Coronary artery (tissue), 2 donors: ENCODE data around the gene RUSC1.

Experiments
- DNase-seq: peaks from one replicate; pipeline ENCODE4 v3.0.0-alpha.2; 2017; ENCODE audit warnings: low spot score
- H3K27ac ChIP-seq, 2 donors: fragments of 200-600 bp; sonication (generic); one replicate each; pipeline ENCODE4 v1.5.1; 2016 to 2019
- H3K4me3 ChIP-seq: fragments of 200-600 bp; sonication (generic); 2 replicates; pipeline ENCODE4 v1.5.1; 2016; ENCODE audit warnings: mild to moderate bottlenecking, moderate library complexity
- TF ChIP-seq, protein P1 (sequence below): fragments of 200-600 bp; sonication (generic); IDR thresholded peaks from one replicate; pipeline ENCODE4 v1.5.1; 2019; ENCODE audit warnings: antibody characterized with exemption

The RUSC1 gene, protein sequence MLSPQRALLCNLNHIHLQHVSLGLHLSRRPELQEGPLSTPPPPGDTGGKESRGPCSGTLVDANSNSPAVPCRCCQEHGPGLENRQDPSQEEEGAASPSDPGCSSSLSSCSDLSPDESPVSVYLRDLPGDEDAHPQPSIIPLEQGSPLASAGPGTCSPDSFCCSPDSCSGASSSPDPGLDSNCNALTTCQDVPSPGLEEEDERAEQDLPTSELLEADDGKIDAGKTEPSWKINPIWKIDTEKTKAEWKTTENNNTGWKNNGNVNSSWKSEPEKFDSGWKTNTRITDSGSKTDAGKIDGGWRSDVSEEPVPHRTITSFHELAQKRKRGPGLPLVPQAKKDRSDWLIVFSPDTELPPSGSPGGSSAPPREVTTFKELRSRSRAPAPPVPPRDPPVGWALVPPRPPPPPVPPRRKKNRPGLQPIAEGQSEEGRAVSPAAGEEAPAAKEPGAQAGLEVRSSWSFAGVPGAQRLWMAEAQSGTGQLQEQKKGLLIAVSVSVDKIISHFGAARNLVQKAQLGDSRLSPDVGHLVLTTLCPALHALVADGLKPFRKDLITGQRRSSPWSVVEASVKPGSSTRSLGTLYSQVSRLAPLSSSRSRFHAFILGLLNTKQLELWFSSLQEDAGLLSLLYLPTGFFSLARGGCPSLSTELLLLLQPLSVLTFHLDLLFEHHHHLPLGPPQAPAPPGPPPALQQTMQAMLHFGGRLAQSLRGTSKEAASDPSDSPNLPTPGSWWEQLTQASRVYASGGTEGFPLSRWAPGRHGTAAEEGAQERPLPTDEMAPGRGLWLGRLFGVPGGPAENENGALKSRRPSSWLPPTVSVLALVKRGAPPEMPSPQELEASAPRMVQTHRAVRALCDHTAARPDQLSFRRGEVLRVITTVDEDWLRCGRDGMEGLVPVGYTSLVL

DNA sequence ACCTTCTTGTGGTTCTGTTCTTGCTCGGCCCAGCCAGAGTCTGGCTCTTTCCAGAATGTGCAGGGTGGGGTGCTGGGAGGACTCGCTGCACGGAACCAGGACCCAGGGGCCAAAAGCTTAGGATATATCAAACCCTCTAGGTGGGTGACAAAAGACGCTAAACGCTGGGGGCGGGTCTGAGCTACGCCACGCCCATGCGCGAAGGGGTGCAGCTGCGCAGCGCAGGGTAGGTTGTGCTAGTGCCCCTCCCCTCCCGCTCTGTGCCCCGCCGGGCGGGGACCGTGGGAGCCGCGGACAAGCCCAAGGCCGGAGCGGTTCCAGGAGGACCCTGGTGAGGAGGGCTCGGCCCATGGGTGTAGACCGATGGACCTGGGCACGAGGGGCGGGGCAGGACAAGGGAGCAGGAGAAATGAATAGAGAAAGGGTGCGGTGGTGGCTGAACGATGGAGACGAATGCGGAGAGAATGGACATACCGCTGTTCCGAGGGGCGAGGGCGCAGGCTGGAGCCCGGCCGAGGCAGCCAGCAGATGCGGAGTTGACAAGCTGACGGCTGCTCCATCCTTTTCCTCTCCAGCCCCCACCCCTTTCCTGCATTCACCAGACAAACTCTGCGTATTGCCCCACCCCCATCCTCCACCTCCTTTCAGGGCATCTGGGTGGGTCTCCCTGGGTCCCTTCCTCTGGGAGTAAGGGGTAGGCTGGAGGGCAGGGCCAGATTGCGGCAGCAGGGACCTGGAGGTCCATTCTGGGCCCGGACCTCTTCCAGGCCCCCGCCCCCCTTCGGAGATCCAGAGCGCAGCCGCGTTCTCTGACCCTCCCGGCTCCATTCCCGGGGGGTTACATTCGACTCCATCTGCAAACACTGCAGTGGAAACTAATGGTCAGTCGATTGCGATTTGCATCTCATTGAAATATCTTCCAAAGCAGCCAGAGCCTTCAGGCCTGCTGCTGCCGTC lies at the start of gene RUSC1:
TSS of gene RUSC1 (plus strand) at position 234 of the 957 bp plus-strand sequence. CDS start 880 bp downstream, outside the sequence.
- peak; percentile 91 for DNase-seq
- TF ChIP-seq, protein P1, sequence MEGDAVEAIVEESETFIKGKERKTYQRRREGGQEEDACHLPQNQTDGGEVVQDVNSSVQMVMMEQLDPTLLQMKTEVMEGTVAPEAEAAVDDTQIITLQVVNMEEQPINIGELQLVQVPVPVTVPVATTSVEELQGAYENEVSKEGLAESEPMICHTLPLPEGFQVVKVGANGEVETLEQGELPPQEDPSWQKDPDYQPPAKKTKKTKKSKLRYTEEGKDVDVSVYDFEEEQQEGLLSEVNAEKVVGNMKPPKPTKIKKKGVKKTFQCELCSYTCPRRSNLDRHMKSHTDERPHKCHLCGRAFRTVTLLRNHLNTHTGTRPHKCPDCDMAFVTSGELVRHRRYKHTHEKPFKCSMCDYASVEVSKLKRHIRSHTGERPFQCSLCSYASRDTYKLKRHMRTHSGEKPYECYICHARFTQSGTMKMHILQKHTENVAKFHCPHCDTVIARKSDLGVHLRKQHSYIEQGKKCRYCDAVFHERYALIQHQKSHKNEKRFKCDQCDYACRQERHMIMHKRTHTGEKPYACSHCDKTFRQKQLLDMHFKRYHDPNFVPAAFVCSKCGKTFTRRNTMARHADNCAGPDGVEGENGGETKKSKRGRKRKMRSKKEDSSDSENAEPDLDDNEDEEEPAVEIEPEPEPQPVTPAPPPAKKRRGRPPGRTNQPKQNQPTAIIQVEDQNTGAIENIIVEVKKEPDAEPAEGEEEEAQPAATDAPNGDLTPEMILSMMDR: no peak
- H3K4me3 ChIP-seq: peak within 1 kb of the TSS; percentile 87
- H3K27ac ChIP-seq: peak within 1 kb of the TSS; percentile 98 to 99

DNA sequence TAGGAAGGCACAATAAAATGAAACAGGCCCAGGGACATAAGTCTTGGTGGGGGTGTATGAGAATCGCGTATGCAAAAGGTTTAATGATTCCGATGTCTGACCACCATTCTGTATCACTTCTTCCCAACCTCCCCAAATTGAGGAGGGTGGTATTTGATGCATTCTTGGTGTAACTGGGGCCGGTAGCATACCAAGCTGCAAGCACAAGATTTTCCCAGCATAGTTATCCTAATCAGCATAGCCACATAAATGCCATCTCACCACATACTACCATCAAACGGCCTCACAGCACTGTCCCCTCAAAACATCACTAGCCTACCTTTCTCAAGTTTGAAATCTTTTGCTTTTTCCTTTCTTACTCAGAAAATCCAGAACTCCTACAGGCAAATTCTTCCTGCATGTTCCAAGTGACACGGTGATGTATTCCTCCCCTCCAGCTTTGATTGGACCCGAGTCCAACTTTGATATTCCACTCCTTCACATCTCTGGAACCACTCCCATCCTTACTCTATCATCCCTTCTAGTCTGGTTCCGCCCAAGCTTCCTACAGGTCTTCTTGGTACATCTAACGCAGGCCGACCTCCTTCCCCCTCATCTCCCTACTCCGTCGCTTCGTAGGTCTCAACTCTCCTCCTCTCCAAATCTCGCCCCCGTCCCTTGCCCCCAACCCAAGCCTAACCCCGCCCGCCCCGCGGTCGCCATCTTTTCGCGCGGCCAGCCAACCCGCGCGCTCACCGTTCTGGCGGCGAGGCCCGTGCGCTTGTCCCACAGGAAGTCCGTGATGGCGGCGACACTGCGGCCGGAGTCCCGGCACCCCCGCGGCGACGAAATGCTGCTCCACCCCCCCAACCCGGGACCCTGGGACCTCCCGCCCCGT lies 48.0 kb upstream of the RUSC1 start:
- TF ChIP-seq, protein P1: no peak
- peak overlapping the region; percentile 95 for H3K4me3 ChIP-seq
- H3K27ac ChIP-seq: peak overlapping the region; percentile 100
- DNase-seq: no peak

DNA sequence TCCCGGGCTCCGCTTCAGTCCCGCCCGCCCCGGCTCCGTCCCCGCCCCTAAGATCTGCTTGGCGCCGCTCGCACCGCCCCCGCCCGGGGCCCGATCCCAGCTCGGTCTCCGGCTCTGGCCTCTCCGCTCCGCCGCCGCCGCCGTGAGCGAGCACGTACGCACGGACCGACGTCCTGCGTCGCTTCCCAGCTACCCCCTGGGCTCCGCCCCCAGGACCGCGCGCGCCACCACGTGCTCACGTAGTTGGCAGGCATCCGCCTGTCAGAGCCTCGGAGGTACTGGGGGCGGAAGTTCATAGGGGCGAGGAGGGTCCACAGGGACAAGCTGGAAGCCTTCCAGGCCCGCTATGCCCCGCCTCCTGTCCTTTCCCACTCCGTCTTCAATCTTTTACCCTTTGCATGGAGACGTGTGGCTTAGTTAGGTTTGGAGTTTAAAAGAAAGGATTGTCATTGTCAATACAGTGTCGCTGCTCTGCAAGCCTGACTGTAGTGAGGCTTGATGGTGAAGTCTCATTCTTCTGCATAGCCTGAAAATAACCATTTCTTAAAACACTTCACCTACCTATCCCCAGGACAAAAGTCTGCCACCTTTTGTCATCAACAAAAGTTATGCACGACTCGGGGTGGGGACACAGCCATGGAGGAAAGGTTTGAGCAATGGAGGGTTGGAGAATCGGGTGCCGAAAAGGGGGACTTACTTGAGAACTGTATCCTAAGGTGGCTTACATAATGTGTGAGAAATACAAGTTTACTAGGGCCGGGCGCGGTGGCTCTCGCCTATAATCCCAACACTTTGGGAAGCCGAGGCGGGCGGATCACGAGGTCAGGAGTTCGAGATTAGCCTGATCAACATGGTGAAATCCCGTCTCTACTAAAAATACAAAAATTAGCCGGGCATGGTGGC lies 47.1 kb upstream of the RUSC1 start, which contains the start of gene CLK2:
TSS of gene CLK2 (minus strand) at position 162 of the 903 bp plus-strand sequence. CDS start 2,527 bp downstream, outside the sequence.
- Histone ChIP-seq H3K4me3 (peak within 1 kb of the TSS; percentile 95), H3K27ac (peak within 1 kb of the TSS; percentile 100)
- TF ChIP-seq, protein P1: no peak
- DNase-seq: peak; percentile 96

DNA sequence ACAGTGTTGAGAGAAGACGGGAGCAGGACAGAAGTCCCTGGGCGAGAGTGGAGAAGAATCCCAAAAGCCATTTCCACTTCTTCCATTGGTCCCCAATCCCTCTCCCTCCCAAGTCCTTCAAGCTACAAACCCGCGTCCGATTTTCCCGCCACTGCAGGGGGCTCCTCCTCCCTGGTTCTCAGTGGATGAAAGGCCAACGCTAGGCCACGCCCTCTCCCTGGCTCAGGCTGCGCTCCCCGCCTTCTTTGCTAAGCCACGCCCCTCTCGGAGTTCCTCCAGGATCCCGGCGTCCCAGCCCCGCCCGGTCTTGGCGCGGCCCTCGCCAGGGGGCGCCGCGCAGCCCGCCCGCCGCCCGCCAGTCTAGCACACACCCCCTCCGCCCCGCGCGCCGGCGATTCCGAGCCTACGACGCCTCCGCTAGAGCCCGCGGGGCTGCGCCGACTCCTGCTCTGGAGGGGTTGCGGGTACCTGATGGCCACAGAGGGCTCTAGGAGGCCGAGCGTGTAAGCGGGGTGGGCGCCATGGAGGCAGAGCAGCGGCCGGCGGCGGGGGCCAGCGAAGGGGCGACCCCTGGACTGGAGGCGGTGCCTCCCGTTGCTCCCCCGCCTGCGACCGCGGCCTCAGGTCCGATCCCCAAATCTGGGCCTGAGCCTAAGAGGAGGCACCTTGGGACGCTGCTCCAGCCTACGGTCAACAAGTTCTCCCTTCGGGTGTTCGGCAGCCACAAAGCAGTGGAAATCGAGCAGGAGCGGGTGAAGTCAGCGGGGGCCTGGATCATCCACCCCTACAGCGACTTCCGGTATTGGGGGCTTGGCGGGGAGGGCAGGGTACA lies 43.4 kb upstream of the RUSC1 start, which contains the start of gene HCN3:
TSS of gene HCN3 (plus strand) at position 394 of the 832 bp plus-strand sequence. CDS start at position 522, 128 bp downstream.
- DNase-seq: peak; percentile 98
- Histone ChIP-seq H3K27ac (peak within 1 kb of the TSS; percentile 41 to 78), H3K4me3 (peak within 1 kb of the TSS; percentile 78)
- TF ChIP-seq, protein P1: peak; percentile 55
